Spleen (tissue), 7 donors: Measurements from ENCODE around the gene SDCBP2.

ENCODE experiments used
- POLR2AphosphoS5 ChIP-seq, 3 donors: sonication (generic); formaldehyde crosslinking; IDR thresholded peaks; one replicate each; pipeline ENCODE4 v1.5.1; 2017; ENCODE audit warnings: antibody characterized with exemption in 3 of 3
- TF ChIP-seq, protein P1 (sequence below), 11 experiments: fragments of 200-600 bp in 7 of 11; fragments of 450-650 bp in 4 of 11; sonication (generic) in 4 of 11; IDR thresholded peaks in 8 of 11; conservative IDR thresholded peaks in 3 of 11; 1 replicate in 7 of 11; 2 replicates in 4 of 11; pipeline versions ENCODE4 v1.4.0 to v1.8.0; 2016 to 2021; ENCODE audit warnings: antibody characterized with exemption in 11 of 11, inconsistent platforms in 4 of 11, mild to moderate bottlenecking in 1 of 11
- donor health status: DM: no; HTN: no; CAD: no; lungs with moderate emphysema.
- donor health status: DM: no; HTN: no; CAD: no.
- donor health status: DM: no; HTN: no; CAD: no.

DNA sequence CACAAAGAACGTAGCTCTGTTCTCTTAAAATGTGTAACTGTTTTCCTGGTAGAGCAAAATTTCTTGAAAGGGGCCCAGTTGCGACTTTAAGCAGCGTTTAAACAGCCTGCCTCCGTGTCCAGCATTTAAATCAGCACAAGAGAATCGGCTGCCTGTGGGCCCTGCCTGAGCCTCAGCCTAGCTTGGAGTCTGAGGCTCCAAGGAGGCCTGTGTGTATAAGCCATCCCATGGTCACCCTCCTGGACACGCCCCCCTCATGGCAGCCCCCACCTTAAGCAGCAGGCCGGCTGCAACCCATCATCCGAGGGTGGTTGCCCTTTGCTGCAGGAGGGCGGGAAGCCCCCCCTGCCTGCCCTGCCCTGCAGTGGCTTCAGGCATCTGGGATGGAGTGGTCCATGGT, 18.9 kb downstream of the SDCBP2 start:
- TF ChIP-seq, protein P1, sequence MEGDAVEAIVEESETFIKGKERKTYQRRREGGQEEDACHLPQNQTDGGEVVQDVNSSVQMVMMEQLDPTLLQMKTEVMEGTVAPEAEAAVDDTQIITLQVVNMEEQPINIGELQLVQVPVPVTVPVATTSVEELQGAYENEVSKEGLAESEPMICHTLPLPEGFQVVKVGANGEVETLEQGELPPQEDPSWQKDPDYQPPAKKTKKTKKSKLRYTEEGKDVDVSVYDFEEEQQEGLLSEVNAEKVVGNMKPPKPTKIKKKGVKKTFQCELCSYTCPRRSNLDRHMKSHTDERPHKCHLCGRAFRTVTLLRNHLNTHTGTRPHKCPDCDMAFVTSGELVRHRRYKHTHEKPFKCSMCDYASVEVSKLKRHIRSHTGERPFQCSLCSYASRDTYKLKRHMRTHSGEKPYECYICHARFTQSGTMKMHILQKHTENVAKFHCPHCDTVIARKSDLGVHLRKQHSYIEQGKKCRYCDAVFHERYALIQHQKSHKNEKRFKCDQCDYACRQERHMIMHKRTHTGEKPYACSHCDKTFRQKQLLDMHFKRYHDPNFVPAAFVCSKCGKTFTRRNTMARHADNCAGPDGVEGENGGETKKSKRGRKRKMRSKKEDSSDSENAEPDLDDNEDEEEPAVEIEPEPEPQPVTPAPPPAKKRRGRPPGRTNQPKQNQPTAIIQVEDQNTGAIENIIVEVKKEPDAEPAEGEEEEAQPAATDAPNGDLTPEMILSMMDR (IDR thresholded peaks at IDR 0.05 in 8 of 11, conservative IDR thresholded peaks at IDR 0.05 in 3 of 11): no peak
- TF ChIP-seq POLR2AphosphoS5 (IDR thresholded peaks at IDR 0.05): no peak
